Hepatocyte (in vitro differentiated cells): Measurements from ENCODE around the gene CCDC59.

Experiments
- CTCF ChIP-seq: fragments of 200-600 bp; sonication (generic); IDR thresholded peaks from 2 replicates; pipeline ENCODE4 v1.5.1; 2016; ENCODE audit warnings: antibody characterized with exemption, mild to moderate bottlenecking; ENCODE audit not compliant: poor library complexity
- EZH2 ChIP-seq: fragments of 200-600 bp; sonication (generic); IDR thresholded peaks from 2 replicates; pipeline ENCODE4 v1.6.1; 2016; ENCODE audit warnings: antibody characterized with exemption, mild to moderate bottlenecking, borderline replicate concordance

- no peak for TF ChIP-seq CTCF
- no peak for TF ChIP-seq EZH2
Measured at GRCh38 chr12:82400819-82401218, 42.6 kb upstream of the CCDC59 start.
